GM12878 (cell line): ENCODE results near the gene PCDH15. TPM values are rescaled to one million over a fixed set of nuclear protein-coding genes. Genes with fewer than 3 reads are reported as not detected.

ENCODE experiments used
- ATAC-seq: fragments of 200-7000 bp; cut with Tn5 transposase; 3 replicates; pipeline ENCODE4 v1.9.1; 2020; ENCODE audit warnings: mild to moderate bottlenecking, moderate library complexity
- BruUV-seq: library from RNA; stranded (reverse); fragments of 400-500 nt; replicated peaks from 2 replicates; lab custom pipeline; 2021; lab: Mats Ljungman, UMichigan
- CTCF ChIA-PET: fragments of 300-600 bp; sonication (Branson Sonifier 250); formaldehyde crosslinking; extraction: SDS; loops from one replicate; lab custom pipeline; 2021; ENCODE audit warnings: inconsistent platforms; lab: Yijun Ruan, JAX
- POLR2A ChIA-PET: fragments of 350-600 bp; formaldehyde crosslinking; extraction: SDS; loops from one replicate; lab custom pipeline; 2021; ENCODE audit warnings: inconsistent platforms; lab: Charles Lee
- RAD21 ChIA-PET: fragments of 300-600 bp; sonication (Branson Sonifier 250); formaldehyde crosslinking; loops from one replicate; lab custom pipeline; 2023; ENCODE audit warnings: antibody characterized with exemption; ENCODE audit not compliant: unreplicated experiment; lab: Charles Lee
- SMC1A ChIA-PET: fragments of 300-600 bp; sonication (Branson Sonifier 250); formaldehyde crosslinking; loops from one replicate; lab custom pipeline; 2023; ENCODE audit not compliant: unreplicated experiment, uncharacterized antibody; lab: Charles Lee
- DNase-seq: peaks from one replicate; pipeline ENCODE4 v3.0.0-alpha.2; 2011; ENCODE audit warnings: low read depth, low spot score
- FAIRE-seq: peaks from 3 replicates; lab custom pipeline; 2011; peaks lifted over from hg19 to GRCh38; lab: Jason Lieb, UNC
- H2AFZ ChIP-seq: 2 replicates; pipeline ENCODE4 v1.6.0; 2011; ENCODE audit warnings: low read depth, low read length, control low read depth; ENCODE audit not compliant: control insufficient read depth
- H3K27ac ChIP-seq: 2 replicates; pipeline ENCODE4 v1.5.1; 2011; ENCODE audit warnings: control low read depth; ENCODE audit not compliant: control insufficient read depth, insufficient read depth
- H3K27me3 ChIP-seq, 2 experiments: replicated peaks in 1 of 2; 2 replicates each; pipeline versions ENCODE4 v1.6.0 to v1.6.1; 2011; ENCODE audit warnings: low read length in 1 of 2; ENCODE audit not compliant: control insufficient read depth in 2 of 2, insufficient read depth in 2 of 2
- H3K36me3 ChIP-seq, 2 experiments: 2 replicates each; pipeline ENCODE4 v1.5.1; 2011; ENCODE audit warnings: low read length in 1 of 2; ENCODE audit not compliant: control insufficient read depth in 2 of 2, insufficient read depth in 2 of 2
- H3K4me1 ChIP-seq: 2 replicates; pipeline ENCODE4 v1.6.1; 2011; ENCODE audit warnings: mild to moderate bottlenecking, low read length, moderate library complexity, mixed read lengths; ENCODE audit not compliant: control insufficient read depth, insufficient read depth
- H3K4me2 ChIP-seq: 2 replicates; pipeline ENCODE4 v1.6.0; 2011; ENCODE audit warnings: control low read depth; ENCODE audit not compliant: control insufficient read depth, insufficient read depth
- H3K4me3 ChIP-seq: fragments of 200-600 bp; sonication (generic); 2 replicates; pipeline ENCODE4 v1.5.1; 2016
- H3K79me2 ChIP-seq: 2 replicates; pipeline ENCODE4 v1.6.0; 2011; ENCODE audit warnings: low read length; ENCODE audit not compliant: control insufficient read depth, insufficient read depth
- H3K9ac ChIP-seq: 2 replicates; pipeline ENCODE4 v1.8.0; 2011; ENCODE audit warnings: low read length, control low read depth, mixed read lengths; ENCODE audit not compliant: control insufficient read depth, insufficient read depth
- H3K9me3 ChIP-seq: replicated peaks from 3 replicates; pipeline ENCODE4 v1.5.1; 2011; ENCODE audit warnings: mild to moderate bottlenecking, low read length; ENCODE audit not compliant: control insufficient read depth, insufficient read depth
- H4K20me1 ChIP-seq: 2 replicates; pipeline ENCODE4 v1.6.0; 2011; ENCODE audit not compliant: control insufficient read depth, insufficient read depth
- ATF7 ChIP-seq: fragments of 450-650 bp; IDR thresholded peaks from 2 replicates; pipeline ENCODE4 v1.6.1; 2016; ENCODE audit warnings: low read depth, mild to moderate bottlenecking
- BCL11A ChIP-seq: IDR thresholded peaks from 2 replicates; pipeline ENCODE4 v1.6.1; 2011; ENCODE audit warnings: low read depth, low read length
- EGR1 ChIP-seq, 2 experiments: IDR thresholded peaks; 1 replicate in 1 of 2; 2 replicates in 1 of 2; pipeline ENCODE4 v1.6.1; 2011 to 2012; ENCODE audit warnings: low read depth in 2 of 2, low read length in 2 of 2, borderline replicate concordance in 1 of 2, mild to moderate bottlenecking in 1 of 2, moderate library complexity in 1 of 2
- ETV6 ChIP-seq, 2 experiments: fragments of 450-650 bp in 1 of 2; IDR thresholded peaks in 1 of 2; conservative IDR thresholded peaks in 1 of 2; 2 replicates each; pipeline ENCODE4 v1.6.1; 2014; ENCODE audit warnings: antibody characterized with exemption in 1 of 2, borderline replicate concordance in 1 of 2, low read depth in 1 of 2, mild to moderate bottlenecking in 1 of 2, moderate library complexity in 1 of 2
- MYB ChIP-seq: fragments of 150-350 bp; IDR thresholded peaks from 2 replicates; pipeline ENCODE4 v1.6.1; 2014; ENCODE audit warnings: mild to moderate bottlenecking, low read depth, low read length, borderline replicate concordance
- ZNF217 ChIP-seq: fragments of 450-650 bp; IDR thresholded peaks from 2 replicates; pipeline ENCODE4 v1.6.1; 2017; ENCODE audit warnings: antibody characterized with exemption, mild to moderate bottlenecking
- ZNF274 ChIP-seq: IDR thresholded peaks from one replicate; pipeline ENCODE4 v1.8.0; 2011; ENCODE audit not compliant: insufficient read length, insufficient read depth
- WGBS: methylation state at CpG from one replicate; pipeline ENCODE4 v1.1.6; 2016; ENCODE audit warnings: low lambda C conversion rate; ENCODE audit not compliant: insufficient replicate concordance, insufficient coverage; ENCODE audit errors: missing lambda C conversion rate; 5-methylcytosine and 5-hydroxymethylcytosine counted together
- in situ Hi-C: fragments of 300-500 bp; cut with MboI; formaldehyde crosslinking; loops from 9 replicates; pipeline ENCODE4 v1.14.3; 2018; ENCODE audit warnings: mixed read lengths
- intact Hi-C: fragments of 100-400 bp; cut with micrococcal nuclease; formaldehyde crosslinking; loops from one replicate; pipeline ENCODE4 v1.14.2; 2022; ENCODE audit not compliant: unreplicated experiment
- polyA plus RNA-seq, 11 experiments: library from polyadenylated mRNA; depleted of rRNA in 4 of 11; unstranded in 6 of 11; stranded (reverse) in 5 of 11; fragments of >200 nt; fragmentation: Nextera tagmentation in 4 of 11; fragmentation: Illumina TruSeq in 1 of 11; extraction: Ambion mirVana in 4 of 11; extraction: Trizol in 1 of 11; gene quantifications; 1 replicate in 1 of 11; 2 replicates in 10 of 11; pipeline versions ENCODE4 v1.2.1 to v1.2.3, GENCODE V29; 2011 to 2016; ENCODE audit warnings: inconsistent platforms in 2 of 11, missing spikeins in 2 of 11, low read depth in 1 of 11
- total RNA-seq, 4 experiments: library from RNA; depleted of rRNA in 3 of 4; stranded (reverse); fragments of >200 nt in 3 of 4; fragmentation: Illumina TruSeq in 1 of 4; extraction: Trizol in 1 of 4; gene quantifications; 2 replicates each; pipeline versions ENCODE4 v1.2.1 to v1.2.3, GENCODE V29; 2013 to 2021
- TF ChIP-seq, protein P1 (sequence below): IDR thresholded peaks from 2 replicates; pipeline ENCODE4 v1.6.1; 2011; ENCODE audit warnings: borderline replicate concordance, low read depth, mild to moderate bottlenecking, moderate library complexity, low read length; ENCODE audit not compliant: insufficient read depth, poor library complexity, severe bottlenecking

PCDH15 gene
- total and polyA plus RNA-seq, 10 of the 15 experiments (the other 5 are each of a cell fraction or from before 2014, with no cell fraction given), result 0.03 to 0.52 (median 0.07) TPM; not detected in 6

DNA sequence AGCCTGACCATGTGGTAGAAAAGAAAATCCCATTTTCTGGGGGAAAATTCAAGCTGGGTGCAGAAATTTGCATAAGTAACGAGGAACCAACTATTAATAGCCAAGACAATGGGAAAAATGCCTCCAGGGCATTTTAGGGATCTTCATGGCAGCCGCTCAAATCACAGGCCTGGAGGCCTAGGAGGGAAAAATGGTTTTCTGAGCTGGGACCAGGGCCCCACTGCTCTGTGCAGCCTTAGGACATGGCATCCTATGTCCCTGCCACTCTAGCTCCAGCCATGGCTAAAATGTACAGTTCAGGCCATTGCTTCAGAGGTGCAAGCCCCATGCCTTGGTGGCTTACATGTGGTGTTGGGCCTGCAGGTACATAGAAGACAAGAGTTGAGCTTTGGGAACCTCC lies 459.0 kb downstream of the PCDH15 start (continued):
- TF ChIP-seq EGR1 (IDR thresholded peaks at IDR 0.05; ENCODE audit: borderline replicate concordance in 1 of 2, low read depth in 2 of 2, low read length in 2 of 2) (no peak), ETV6 (conservative IDR thresholded peaks at IDR 0.05 in 1 of 2, IDR thresholded peaks at IDR 0.05 in 1 of 2; ENCODE audit: borderline replicate concordance in 1 of 2, low read depth in 1 of 2) (no peak), MYB (no peak)

- ChIA-PET SMC1A (interaction anchor here (1.1 kb wide), 1 partner anchor 203 kb away, joined by 4 read pairs; no protein-coding TSS in a partner anchor), CTCF (no interaction called here), RAD21 (no interaction called here), POLR2A (no interaction called here)
- WGBS, result 3% methylated on average over 2 of the region's 2 CpGs
- no peaks in the 10 kb centered on the region for H4K20me1 ChIP-seq
- intact Hi-C loops, result no loop called here
- no peaks in the 10 kb centered on the region for H3K36me3 ChIP-seq
- ATAC-seq (no peak), DNase-seq (no peak), FAIRE-seq (no peak)
- no peaks in the 10 kb centered on the region for H3K27me3 ChIP-seq
- H3K27ac ChIP-seq, result no peak overlapping the region
- no TSS peak for BruUV-seq
- in situ Hi-C loops, result no loop called here
- H3K4me2 ChIP-seq, result no peak overlapping the region
- H2AFZ ChIP-seq, result no peak overlapping the region
- H3K9ac ChIP-seq, result no peak overlapping the region
- no peak overlapping the region for H3K4me3 ChIP-seq
- no peaks in the 10 kb centered on the region for H3K9me3 ChIP-seq
- TF ChIP-seq ZNF274, result no peak
- TF ChIP-seq ZNF217, result no peak
- TF ChIP-seq BCL11A, result no peak
- TF ChIP-seq, protein P1, sequence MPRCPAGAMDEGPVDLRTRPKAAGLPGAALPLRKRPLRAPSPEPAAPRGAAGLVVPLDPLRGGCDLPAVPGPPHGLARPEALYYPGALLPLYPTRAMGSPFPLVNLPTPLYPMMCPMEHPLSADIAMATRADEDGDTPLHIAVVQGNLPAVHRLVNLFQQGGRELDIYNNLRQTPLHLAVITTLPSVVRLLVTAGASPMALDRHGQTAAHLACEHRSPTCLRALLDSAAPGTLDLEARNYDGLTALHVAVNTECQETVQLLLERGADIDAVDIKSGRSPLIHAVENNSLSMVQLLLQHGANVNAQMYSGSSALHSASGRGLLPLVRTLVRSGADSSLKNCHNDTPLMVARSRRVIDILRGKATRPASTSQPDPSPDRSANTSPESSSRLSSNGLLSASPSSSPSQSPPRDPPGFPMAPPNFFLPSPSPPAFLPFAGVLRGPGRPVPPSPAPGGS, result no peak
- TF ChIP-seq ATF7, result no peak
- H3K4me1 ChIP-seq, result no peaks in the 10 kb centered on the region
- no peaks in the 10 kb centered on the region for H3K79me2 ChIP-seq
Observed at GRCh38 chr10:54335296-54335695, 465.7 kb downstream of the PCDH15 start.
